Measurements from ENCODE around the gene PSMB5. TPM values are rescaled to one million over a fixed set of nuclear protein-coding genes. Genes with fewer than 3 reads are reported as not detected.

PSMB5 gene
- total and polyA plus RNA-seq, 5 donors from 2014 or later: 13.8 to 50.9 (median 32.6) TPM

- H3K27ac ChIP-seq (ENCODE audit: insufficient read depth, low read length, poor library complexity, severe bottlenecking): no peak overlapping the region
- H3K27ac Mint-ChIP-seq: peak overlapping the region in 2 of 3 donors; percentile 32 to 84
- H3K4me3 Mint-ChIP-seq: peak overlapping the region; percentile 72 to 96 (median 90)
- H3K4me1 Mint-ChIP-seq: peaks cover 0 to 19% (median 15%) of the 10 kb centered on the region in 4 donors
- no peaks in the 10 kb centered on the region for H3K27me3 ChIP-seq (ENCODE audit: control insufficient read depth, insufficient read depth, low read length)
- H3K36me3 Mint-ChIP-seq: peaks cover 14% of the 10 kb centered on the region
- no peaks in the 10 kb centered on the region for H3K27me3 Mint-ChIP-seq
- H3K4me1 ChIP-seq (ENCODE audit: control insufficient read depth, insufficient read depth, low read length, poor library complexity, severe bottlenecking): peaks cover 22% of the 10 kb centered on the region
- H3K9me3 ChIP-seq (ENCODE audit: control insufficient read depth in 2 of 2, low read length in 2 of 2): no peaks in the 10 kb centered on the region
- ATAC-seq (ENCODE audit: low read depth in 2 of 2) (peak; percentile 71 to 74), DNase-seq (peak; percentile 77 to 86 (median 84))
- H3K4me3 ChIP-seq (ENCODE audit: low read depth, low read length): peak overlapping the region; percentile 26
- peaks cover 38% of the 10 kb centered on the region for H3K36me3 ChIP-seq (ENCODE audit: control insufficient read depth, insufficient read depth, low read length)
- H3K9me3 Mint-ChIP-seq: no peaks in the 10 kb centered on the region
These were observed 23.3 kb upstream of the PSMB5 start for GRCh38 chr14:23057757-23058653.

GRCh38 chr14:23056956-23057756 is 22.5 kb upstream of the PSMB5 start, which contains the start of gene CDH24:
Gene CDH24 (minus strand): TSS chr14:23057520. CDS start chr14:23055733, 1,787 bp downstream.
- Histone ChIP-seq H3K27ac (ENCODE audit: insufficient read depth, low read length, poor library complexity, severe bottlenecking) (no peak within 1 kb of the TSS), H3K4me1 (ENCODE audit: control insufficient read depth, insufficient read depth, low read length, poor library complexity, severe bottlenecking) (peaks cover 22% of the 10 kb centered on the region), H3K9me3 (ENCODE audit: control insufficient read depth in 2 of 2, low read length in 2 of 2) (no peaks in the 10 kb centered on the region), H3K4me3 (ENCODE audit: low read depth, low read length) (peak within 1 kb of the TSS; percentile 51), H3K27me3 (ENCODE audit: control insufficient read depth, insufficient read depth, low read length) (no peaks in the 10 kb centered on the region), H3K36me3 (ENCODE audit: control insufficient read depth, insufficient read depth, low read length) (peaks cover 30% of the 10 kb centered on the region)
- ATAC-seq (ENCODE audit: low read depth in 2 of 2) (peak; percentile 58 to 63), DNase-seq (peak; percentile 54 to 75 (median 67))
- peaks cover 0 to 21% (median 15%) of the 10 kb centered on the region in 4 donors for H3K4me1 Mint-ChIP-seq
- peak within 1 kb of the TSS; percentile 89 to 96 (median 92) for H3K4me3 Mint-ChIP-seq
- peak within 1 kb of the TSS; percentile 78 to 87 (median 84) for H3K27ac Mint-ChIP-seq
- H3K36me3 Mint-ChIP-seq: peaks cover 6% of the 10 kb centered on the region
- no peaks in the 10 kb centered on the region for H3K27me3 Mint-ChIP-seq
- H3K9me3 Mint-ChIP-seq: no peaks in the 10 kb centered on the region

- H3K9me3 ChIP-seq (ENCODE audit: control insufficient read depth in 2 of 2, low read length in 2 of 2): no peaks in the 10 kb centered on the region
- H3K9me3 Mint-ChIP-seq: no peaks in the 10 kb centered on the region
- no peaks in the 10 kb centered on the region for H3K27me3 ChIP-seq (ENCODE audit: control insufficient read depth, insufficient read depth, low read length)
- H3K36me3 Mint-ChIP-seq: peaks cover 5% of the 10 kb centered on the region
- peak; percentile 72 to 75 for ATAC-seq (ENCODE audit: low read depth in 2 of 2)
- H3K27ac ChIP-seq (ENCODE audit: insufficient read depth, low read length, poor library complexity, severe bottlenecking): no peak overlapping the region
- peak overlapping the region; percentile 51 for H3K4me3 ChIP-seq (ENCODE audit: low read depth, low read length)
- peak overlapping the region; percentile 78 to 87 (median 84) for H3K27ac Mint-ChIP-seq
- H3K36me3 ChIP-seq (ENCODE audit: control insufficient read depth, insufficient read depth, low read length): peaks cover 26% of the 10 kb centered on the region
- H3K27me3 Mint-ChIP-seq: no peaks in the 10 kb centered on the region
- peaks cover 0 to 21% (median 15%) of the 10 kb centered on the region in 4 donors for H3K4me1 Mint-ChIP-seq
- peak overlapping the region; percentile 87 to 93 (median 91) for H3K4me3 Mint-ChIP-seq
- peak; percentile 59 to 75 (median 68) for DNase-seq
- peaks cover 22% of the 10 kb centered on the region for H3K4me1 ChIP-seq (ENCODE audit: control insufficient read depth, insufficient read depth, low read length, poor library complexity, severe bottlenecking)
These were observed 21.6 kb upstream of the PSMB5 start for GRCh38 chr14:23056145-23056955.

- no peak for DNase-seq
- Mint-ChIP-seq H3K27ac (peak overlapping the region in 2 of 3 donors; percentile 84 to 87), H3K9me3 (no peaks in the 10 kb centered on the region), H3K4me1 (peaks cover 0 to 21% (median 15%) of the 10 kb centered on the region in 4 donors), H3K27me3 (no peaks in the 10 kb centered on the region), H3K4me3 (peak overlapping the region in 3 of 4 donors; percentile 11 to 91 (median 87)), H3K36me3 (peaks cover 1% of the 10 kb centered on the region)
- H3K4me1 ChIP-seq (ENCODE audit: control insufficient read depth, insufficient read depth, low read length, poor library complexity, severe bottlenecking): peaks cover 22% of the 10 kb centered on the region
- H3K36me3 ChIP-seq (ENCODE audit: control insufficient read depth, insufficient read depth, low read length): peaks cover 20% of the 10 kb centered on the region
- no peak for ATAC-seq (ENCODE audit: low read depth in 2 of 2)
- H3K9me3 ChIP-seq (ENCODE audit: control insufficient read depth in 2 of 2, low read length in 2 of 2): no peaks in the 10 kb centered on the region
- H3K27me3 ChIP-seq (ENCODE audit: control insufficient read depth, insufficient read depth, low read length): no peaks in the 10 kb centered on the region
- no peak overlapping the region for H3K27ac ChIP-seq (ENCODE audit: insufficient read depth, low read length, poor library complexity, severe bottlenecking)
- no peak overlapping the region for H3K4me3 ChIP-seq (ENCODE audit: low read depth, low read length)
These were observed 21.0 kb upstream of the PSMB5 start for GRCh38 chr14:23055621-23056144.

- no peak overlapping the region for H3K4me3 ChIP-seq (ENCODE audit: low read depth, low read length)
- H3K27ac ChIP-seq (ENCODE audit: insufficient read depth, low read length, poor library complexity, severe bottlenecking): no peak overlapping the region
- Mint-ChIP-seq H3K36me3 (no peaks in the 10 kb centered on the region), H3K4me1 (peaks cover 0 to 21% (median 15%) of the 10 kb centered on the region in 4 donors), H3K9me3 (no peaks in the 10 kb centered on the region), H3K4me3 (peak overlapping the region in 2 of 4 donors; percentile 33 to 91), H3K27me3 (no peaks in the 10 kb centered on the region), H3K27ac (no peak overlapping the region)
- no peaks in the 10 kb centered on the region for H3K27me3 ChIP-seq (ENCODE audit: control insufficient read depth, insufficient read depth, low read length)
- ATAC-seq (ENCODE audit: low read depth in 2 of 2): no peak
- H3K36me3 ChIP-seq (ENCODE audit: control insufficient read depth, insufficient read depth, low read length): peaks cover 14% of the 10 kb centered on the region
- peaks cover 22% of the 10 kb centered on the region for H3K4me1 ChIP-seq (ENCODE audit: control insufficient read depth, insufficient read depth, low read length, poor library complexity, severe bottlenecking)
- DNase-seq: no peak
- H3K9me3 ChIP-seq (ENCODE audit: control insufficient read depth in 2 of 2, low read length in 2 of 2): no peaks in the 10 kb centered on the region
These were observed 20.4 kb upstream of the PSMB5 start for GRCh38 chr14:23055147-23055550.

- Mint-ChIP-seq H3K4me3 (peak overlapping the region in 2 of 4 donors; percentile 33 to 91), H3K27ac (no peak overlapping the region), H3K36me3 (no peaks in the 10 kb centered on the region), H3K9me3 (no peaks in the 10 kb centered on the region), H3K4me1 (peaks cover 0 to 21% (median 15%) of the 10 kb centered on the region in 4 donors), H3K27me3 (no peaks in the 10 kb centered on the region)
- ATAC-seq (ENCODE audit: low read depth in 2 of 2) (no peak), DNase-seq (no peak)
- H3K36me3 ChIP-seq (ENCODE audit: control insufficient read depth, insufficient read depth, low read length): peaks cover 7% of the 10 kb centered on the region
- H3K27me3 ChIP-seq (ENCODE audit: control insufficient read depth, insufficient read depth, low read length): no peaks in the 10 kb centered on the region
- no peaks in the 10 kb centered on the region for H3K9me3 ChIP-seq (ENCODE audit: control insufficient read depth in 2 of 2, low read length in 2 of 2)
- no peak overlapping the region for H3K27ac ChIP-seq (ENCODE audit: insufficient read depth, low read length, poor library complexity, severe bottlenecking)
- H3K4me3 ChIP-seq (ENCODE audit: low read depth, low read length): no peak overlapping the region
- H3K4me1 ChIP-seq (ENCODE audit: control insufficient read depth, insufficient read depth, low read length, poor library complexity, severe bottlenecking): peaks cover 22% of the 10 kb centered on the region
These were observed 19.5 kb upstream of the PSMB5 start for GRCh38 chr14:23054000-23054811.
